Measurements from ENCODE around the gene PC. TPM values are rescaled to one million over a fixed set of nuclear protein-coding genes. Genes with fewer than 3 reads are reported as not detected.

Gene PC
- total and polyA plus RNA-seq, 9 donors, result 4.2 to 27.5 (median 14.7) TPM

- Histone ChIP-seq H3K36me3 (no peaks in the 10 kb centered on the region), H3K4me1 (ENCODE audit: insufficient read depth) (no peaks in the 10 kb centered on the region), H3K27ac (no peak overlapping the region), H3K4me3 (no peak overlapping the region), H3K27me3 (no peaks in the 10 kb centered on the region), H3K9me3 (no peaks in the 10 kb centered on the region)
- no peak for DNase-seq
- TF ChIP-seq POLR2A (IDR thresholded peaks at IDR 0.05) (no peak), CTCF (IDR thresholded peaks at IDR 0.05) (no peak), EP300 (IDR thresholded peaks at IDR 0.05) (no peak)
- intact Hi-C loops (cut with DNase I), result no loop called here
- 70 to 74% (median 70%) methylated on average over 6 of the region's 6 CpGs for WGBS, 3 donors
These were observed 29.0 kb upstream of the PC start for GRCh38 chr11:66987158-66987620.

- Histone ChIP-seq H3K9me3 (no peaks in the 10 kb centered on the region), H3K4me1 (ENCODE audit: insufficient read depth) (no peaks in the 10 kb centered on the region), H3K27me3 (no peaks in the 10 kb centered on the region), H3K27ac (no peak overlapping the region), H3K36me3 (no peaks in the 10 kb centered on the region), H3K4me3 (no peak overlapping the region)
- WGBS, 3 donors, result 82 to 85% (median 85%) methylated on average over 7 of the region's 7 CpGs
- intact Hi-C loops (cut with DNase I), result no loop called here
- no peak for DNase-seq
- TF ChIP-seq EP300 (IDR thresholded peaks at IDR 0.05) (no peak), POLR2A (IDR thresholded peaks at IDR 0.05) (no peak), CTCF (IDR thresholded peaks at IDR 0.05) (no peak)
These were observed 28.0 kb upstream of the PC start for GRCh38 chr11:66986178-66986545.

- H3K9me3 ChIP-seq, result no peaks in the 10 kb centered on the region
- intact Hi-C loops (cut with DNase I), result no loop called here
- 75 to 85% (median 84%) methylated on average over 8 of the region's 8 CpGs for WGBS, 3 donors
- no peak overlapping the region for H3K4me3 ChIP-seq
- TF ChIP-seq EP300 (IDR thresholded peaks at IDR 0.05) (no peak), POLR2A (IDR thresholded peaks at IDR 0.05) (no peak), CTCF (IDR thresholded peaks at IDR 0.05) (no peak)
- H3K27ac ChIP-seq, result no peak overlapping the region
- H3K27me3 ChIP-seq, result no peaks in the 10 kb centered on the region
- H3K36me3 ChIP-seq, result no peaks in the 10 kb centered on the region
- no peaks in the 10 kb centered on the region for H3K4me1 ChIP-seq (ENCODE audit: insufficient read depth)
- DNase-seq, result no peak
These were observed 27.5 kb upstream of the PC start for GRCh38 chr11:66985508-66986177.

GRCh38 chr11:66983275-66983924 is 25.2 kb upstream of the PC start:
- 70 to 74% (median 70%) methylated on average over 5 of the region's 5 CpGs for WGBS, 3 donors
- H3K4me1 ChIP-seq (ENCODE audit: insufficient read depth), result no peaks in the 10 kb centered on the region
- intact Hi-C loops (cut with DNase I), result no loop called here
- no peak overlapping the region for H3K27ac ChIP-seq
- H3K27me3 ChIP-seq, result no peaks in the 10 kb centered on the region
- H3K36me3 ChIP-seq, result no peaks in the 10 kb centered on the region
- no peaks in the 10 kb centered on the region for H3K9me3 ChIP-seq
- H3K4me3 ChIP-seq, result no peak overlapping the region
- no peak for TF ChIP-seq CTCF (IDR thresholded peaks at IDR 0.05)
- TF ChIP-seq POLR2A (IDR thresholded peaks at IDR 0.05), result no peak
- no peak for TF ChIP-seq EP300 (IDR thresholded peaks at IDR 0.05)
- no peak for DNase-seq

All from ovary (tissue), 9 donors.